ENCODE measurements around the gene DNAJC30. TPM values are rescaled to one million over a fixed set of nuclear protein-coding genes. Genes with fewer than 3 reads are reported as not detected.

DNAJC30 gene
- total and polyA plus RNA-seq, 2 of the 8 experiments (the other 6 are each of a cell fraction or from before 2014, with no cell fraction given) = 6.1 to 6.3 TPM

DNA sequence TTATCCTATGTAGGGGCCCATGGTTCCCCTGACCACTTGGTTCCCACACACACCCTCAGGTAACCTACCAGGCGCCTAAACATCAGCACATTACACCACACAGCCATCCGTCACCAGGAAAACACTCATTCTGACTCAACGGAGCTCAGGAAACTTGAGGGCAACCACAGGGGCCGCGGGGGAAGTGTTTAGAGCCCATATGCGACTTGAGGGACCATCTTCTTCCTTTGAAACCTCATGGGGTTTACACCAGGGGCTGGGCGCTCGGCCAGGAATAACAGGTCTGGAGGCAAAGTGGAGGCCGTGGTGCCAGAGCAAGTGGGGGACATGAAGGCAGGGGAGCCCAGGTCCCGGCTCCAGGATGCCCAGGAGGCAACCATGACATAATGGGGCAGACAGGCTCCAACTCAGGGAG, 34.7 kb upstream of the DNAJC30 start:
- ChIA-PET POLR2A (ENCODE audit: partially characterized antibody) (interaction anchor here (1.1 to 2.0 kb wide), 3 partner anchors 10 to 33 kb away, joined by 3 to 7 read pairs (median 6); no protein-coding TSS in a partner anchor), CTCF (ENCODE audit: partially characterized antibody) (interaction anchor here (1.1 to 7.4 kb wide), 3 partner anchors 10 to 111 kb away, joined by 3 to 57 read pairs (median 4); no protein-coding TSS in a partner anchor)
- no peak for FAIRE-seq
- Histone ChIP-seq H3K23ac (ENCODE audit: insufficient read length) (no peak overlapping the region), H3K79me2 (ENCODE audit: control insufficient read depth in 1 of 2, insufficient read depth in 2 of 2, low read length in 2 of 2) (no peaks in the 10 kb centered on the region), H3K36me3 (ENCODE audit: control insufficient read depth in 2 of 4, insufficient read depth in 4 of 4, low read length in 3 of 4) (no peaks in the 10 kb centered on the region), H3K18ac (ENCODE audit: extremely low read depth, low read length) (no peak overlapping the region), H3K14ac (ENCODE audit: insufficient read length) (no peak overlapping the region), H3K79me1 (ENCODE audit: low read depth, low read length) (peaks cover 8% of the 10 kb centered on the region), H3K56ac (replicated peaks; ENCODE audit: insufficient read length, low read depth, low read length) (no peak overlapping the region), H4K20me1 (replicated peaks in 1 of 2; ENCODE audit: control insufficient read depth in 1 of 2, insufficient read depth in 2 of 2, low read length in 2 of 2) (peaks cover 10 to 11% of the 10 kb centered on the region in 2 experiments), H3K4me2 (ENCODE audit: insufficient read depth in 1 of 2, low read depth in 2 of 2, low read length in 2 of 2) (peak overlapping the region in 1 of 2 experiments; percentile 91; a peak in 1 of 4 replicates), H2AK5ac (ENCODE audit: low read depth, low read length) (no peak overlapping the region), H2BK15ac (ENCODE audit: low read length) (no peak overlapping the region), H2BK5ac (ENCODE audit: low read depth, low read length) (no peak overlapping the region), H2AFZ (ENCODE audit: low read length) (no peak overlapping the region), H3K4me3 (ENCODE audit: extremely low read depth in 1 of 4, insufficient read depth in 2 of 4, low read depth in 3 of 4, low read length in 4 of 4) (no peak overlapping the region), H3K4ac (replicated peaks; ENCODE audit: insufficient read length, low read depth, low read length) (no peak overlapping the region), H4K91ac (replicated peaks; ENCODE audit: insufficient read length, low read length) (no peak overlapping the region), H3K27ac (ENCODE audit: low read depth, low read length) (no peak overlapping the region), H2BK20ac (ENCODE audit: low read length) (no peak overlapping the region), H4K8ac (ENCODE audit: extremely low read depth, insufficient read depth, low read length) (no peak overlapping the region), H3K9ac (replicated peaks in 1 of 4; ENCODE audit: extremely low read depth in 1 of 4, low read depth in 3 of 4, low read length in 3 of 4) (no peak overlapping the region), H3K23me2 (ENCODE audit: low read depth, low read length) (peaks cover 3% of the 10 kb centered on the region; the same call in 1 of the 2 replicates), H4K5ac (ENCODE audit: insufficient read length, low read depth, low read length) (no peak overlapping the region), H3K27me3 (replicated peaks in 1 of 4; ENCODE audit: control insufficient read depth in 3 of 4, extremely low read depth in 1 of 4, insufficient read depth in 3 of 4, low read length in 3 of 4) (peaks cover 0 to 18% (median 13%) of the 10 kb centered on the region in 4 experiments; a peak in 5 of 7 replicates), H2BK120ac (replicated peaks; ENCODE audit: low read depth, low read length) (no peak overlapping the region), H3K9me3 (ENCODE audit: insufficient read depth in 2 of 2, low read depth in 1 of 2, low read length in 1 of 2) (no peaks in the 10 kb centered on the region), H3K4me1 (replicated peaks in 1 of 4; ENCODE audit: control insufficient read depth in 3 of 4, insufficient read depth in 4 of 4, low read length in 3 of 4) (no peaks in the 10 kb centered on the region; a peak in 3 of 7 replicates), H2BK12ac (ENCODE audit: low read depth, low read length) (no peak overlapping the region)
- DNase-seq (ENCODE audit: low read depth in 1 of 2, low spot score in 2 of 2) = no peak
- WGBS, 2 experiments (ENCODE audit: extremely low coverage in 1 of 2, insufficient coverage in 1 of 2, insufficient read length in 1 of 2, insufficient replicate concordance in 2 of 2, low coverage in 1 of 2, low lambda C conversion rate in 2 of 2, missing lambda C conversion rate in 1 of 2) = 79% methylated on average over 10 of the region's 10 CpGs; no CpG with 5 or more reads in 1 of the 2 experiments
- TF ChIP-seq, protein P1, sequence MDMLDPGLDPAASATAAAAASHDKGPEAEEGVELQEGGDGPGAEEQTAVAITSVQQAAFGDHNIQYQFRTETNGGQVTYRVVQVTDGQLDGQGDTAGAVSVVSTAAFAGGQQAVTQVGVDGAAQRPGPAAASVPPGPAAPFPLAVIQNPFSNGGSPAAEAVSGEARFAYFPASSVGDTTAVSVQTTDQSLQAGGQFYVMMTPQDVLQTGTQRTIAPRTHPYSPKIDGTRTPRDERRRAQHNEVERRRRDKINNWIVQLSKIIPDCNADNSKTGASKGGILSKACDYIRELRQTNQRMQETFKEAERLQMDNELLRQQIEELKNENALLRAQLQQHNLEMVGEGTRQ (IDR thresholded peaks at IDR 0.05; ENCODE audit: low read length) = no peak
- TF ChIP-seq YY1 (IDR thresholded peaks at IDR 0.05; ENCODE audit: low read depth, low read length) (no peak), TAF7 (optimal IDR thresholded peaks at IDR 0.05; ENCODE audit: borderline replicate concordance, low read depth, low read length) (no peak), POLR2AphosphoS5 (IDR thresholded peaks at IDR 0.05; ENCODE audit: low read depth, low read length) (no peak), CTBP2 (IDR thresholded peaks at IDR 0.05; ENCODE audit: borderline replicate concordance, insufficient read depth, insufficient read length, low read length) (no peak), CBX8 (IDR thresholded peaks at IDR 0.05; ENCODE audit: borderline replicate concordance, low read depth, low read length) (no peak), NRF1 (IDR thresholded peaks at IDR 0.05; ENCODE audit: low read depth, low read length) (no peak), CTCF (IDR thresholded peaks at IDR 0.05; ENCODE audit: control extremely low read depth in 1 of 3, insufficient read depth in 1 of 3, low read depth in 1 of 3, low read length in 3 of 3) (no peak), TEAD4 (IDR thresholded peaks at IDR 0.05; ENCODE audit: low read depth, low read length) (no peak), NANOG (IDR thresholded peaks at IDR 0.05; ENCODE audit: insufficient read depth, low read depth, low read length, poor library complexity, severe bottlenecking) (no peak)
